Esophagus muscularis mucosa (tissue), 3 donors: ENCODE results near the gene CERKL.

ENCODE experiments used
- CTCF ChIP-seq, 3 experiments: fragments of 200-600 bp in 2 of 3; fragments of 450-650 bp in 1 of 3; sonication (generic) in 2 of 3; IDR thresholded peaks; one replicate each; pipeline ENCODE4 v1.5.1; 2017 to 2019; ENCODE audit warnings: antibody characterized with exemption in 3 of 3, mild to moderate bottlenecking in 2 of 3, moderate library complexity in 1 of 3
- POLR2A ChIP-seq: fragments of 450-650 bp; IDR thresholded peaks from one replicate; pipeline ENCODE4 v1.6.1; 2017; ENCODE audit warnings: antibody characterized with exemption, moderate library complexity, mild to moderate bottlenecking, low read depth

DNA sequence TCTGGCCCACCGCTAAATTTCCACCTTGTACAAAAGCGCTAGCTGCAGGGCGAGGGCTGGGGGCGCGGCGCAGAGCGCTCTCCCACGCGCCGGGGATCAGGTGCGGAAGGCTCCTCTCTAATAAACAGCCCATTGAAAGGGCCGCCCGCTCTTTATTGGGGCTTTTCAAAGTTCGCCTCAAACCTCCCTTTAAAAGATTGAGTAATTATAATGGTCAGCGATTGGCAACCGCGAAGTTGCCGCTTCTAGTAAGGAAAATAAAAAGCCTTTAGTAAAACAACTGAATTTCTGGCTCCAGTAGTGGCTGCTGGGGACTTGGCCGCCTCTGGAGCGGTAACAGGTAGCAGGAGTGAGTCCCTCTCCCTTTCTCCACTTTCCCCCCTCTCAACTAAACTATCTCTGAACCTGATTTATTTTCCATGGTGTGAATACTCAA, 22.7 kb upstream of the CERKL start:
- no peak for TF ChIP-seq CTCF (IDR thresholded peaks at IDR 0.05)
- no peak for TF ChIP-seq POLR2A
